ENCODE data around the gene KIF23.

KIF23 gene

GRCh38 chr15:69391046-69391757 lies 22.9 kb upstream of the KIF23 start:
- no peak overlapping the region for H3K4me2 ChIP-seq (ENCODE audit: low read depth, low read length)

GRCh38 chr15:69392352-69392751 lies 21.8 kb upstream of the KIF23 start:
- no peak for DNase-seq
- Histone ChIP-seq H3K36me3 (replicated peaks; ENCODE audit: insufficient read depth, low read length) (no peaks in the 10 kb centered on the region), H3K4me1 (ENCODE audit: low read length) (0 out of 2 replicates have a peak, but pooled peaks cover 4% of the 10 kb centered on the region), H3K79me2 (ENCODE audit: low read length) (no peaks in the 10 kb centered on the region), H3K9me2 (replicated peaks; ENCODE audit: insufficient read depth, low read length) (no peaks in the 10 kb centered on the region), H3K4me3 (ENCODE audit: low read length) (no peak overlapping the region), H4K20me1 (ENCODE audit: insufficient read depth, low read length) (no peaks in the 10 kb centered on the region), H3K27ac (ENCODE audit: low read length) (no peak overlapping the region), H3K4me2 (ENCODE audit: low read depth, low read length) (no peak overlapping the region), H3K9ac (ENCODE audit: low read length) (no peak overlapping the region), H2AFZ (ENCODE audit: low read length) (no peak overlapping the region), H3K27me3 (replicated peaks; ENCODE audit: insufficient read depth, low read length) (no peaks in the 10 kb centered on the region), H3F3A (ENCODE audit: insufficient read depth, low read length) (no peaks in the 10 kb centered on the region), H3K9me3 (replicated peaks; ENCODE audit: insufficient read depth, low read length) (no peaks in the 10 kb centered on the region)
- TF ChIP-seq EZH2 (optimal IDR thresholded peaks at IDR 0.05; ENCODE audit: low read depth, low read length) = no peak
- no peak for TF ChIP-seq EZH2phosphoT487 (IDR thresholded peaks at IDR 0.05; ENCODE audit: low read length)
- TF ChIP-seq CTCF (IDR thresholded peaks at IDR 0.05; ENCODE audit: low read length) = no peak

More at GRCh38 chr15:69391046-69391757, 22.9 kb upstream of the KIF23 start:
- no peak overlapping the region for H3K4me3 ChIP-seq (ENCODE audit: low read length)
- H4K20me1 ChIP-seq (ENCODE audit: insufficient read depth, low read length) = no peaks in the 10 kb centered on the region
- H3K9ac ChIP-seq (ENCODE audit: low read length) = no peak overlapping the region
- DNase-seq = no peak
- H3K36me3 ChIP-seq (replicated peaks; ENCODE audit: insufficient read depth, low read length) = no peaks in the 10 kb centered on the region
- TF ChIP-seq EZH2phosphoT487 (IDR thresholded peaks at IDR 0.05; ENCODE audit: low read length) (no peak), CTCF (IDR thresholded peaks at IDR 0.05; ENCODE audit: low read length) (no peak), EZH2 (optimal IDR thresholded peaks at IDR 0.05; ENCODE audit: low read depth, low read length) (no peak)
- no peaks in the 10 kb centered on the region for H3K9me3 ChIP-seq (replicated peaks; ENCODE audit: insufficient read depth, low read length)
- H3K27me3 ChIP-seq (replicated peaks; ENCODE audit: insufficient read depth, low read length) = no peaks in the 10 kb centered on the region
- H3F3A ChIP-seq (ENCODE audit: insufficient read depth, low read length) = no peaks in the 10 kb centered on the region
- 0 out of 2 replicates have a peak, but pooled peaks cover 4% of the 10 kb centered on the region for H3K4me1 ChIP-seq (ENCODE audit: low read length)
- no peak overlapping the region for H2AFZ ChIP-seq (ENCODE audit: low read length)
- no peaks in the 10 kb centered on the region for H3K9me2 ChIP-seq (replicated peaks; ENCODE audit: insufficient read depth, low read length)
- H3K27ac ChIP-seq (ENCODE audit: low read length) = no peak overlapping the region
- H3K79me2 ChIP-seq (ENCODE audit: low read length) = no peaks in the 10 kb centered on the region

GRCh38 chr15:69393831-69394491 lies 20.2 kb upstream of the KIF23 start:
- Histone ChIP-seq H3K4me3 (ENCODE audit: low read length) (no peak overlapping the region), H3K9me2 (replicated peaks; ENCODE audit: insufficient read depth, low read length) (no peaks in the 10 kb centered on the region), H3K79me2 (ENCODE audit: low read length) (no peaks in the 10 kb centered on the region), H2AFZ (ENCODE audit: low read length) (peak overlapping the region; percentile 57), H3K9ac (ENCODE audit: low read length) (no peak overlapping the region), H3K27me3 (replicated peaks; ENCODE audit: insufficient read depth, low read length) (no peaks in the 10 kb centered on the region), H3K36me3 (replicated peaks; ENCODE audit: insufficient read depth, low read length) (no peaks in the 10 kb centered on the region), H3K27ac (ENCODE audit: low read length) (no peak overlapping the region), H3F3A (ENCODE audit: insufficient read depth, low read length) (no peaks in the 10 kb centered on the region), H3K4me1 (ENCODE audit: low read length) (0 out of 2 replicates have a peak, but pooled peaks cover 4% of the 10 kb centered on the region), H3K4me2 (ENCODE audit: low read depth, low read length) (peak overlapping the region; percentile 63; the same call in 1 of the 2 replicates), H4K20me1 (ENCODE audit: insufficient read depth, low read length) (no peaks in the 10 kb centered on the region), H3K9me3 (replicated peaks; ENCODE audit: insufficient read depth, low read length) (no peaks in the 10 kb centered on the region)
- DNase-seq = no peak
- no peak for TF ChIP-seq CTCF (IDR thresholded peaks at IDR 0.05; ENCODE audit: low read length)
- TF ChIP-seq EZH2 (optimal IDR thresholded peaks at IDR 0.05; ENCODE audit: low read depth, low read length) = no peak
- no peak for TF ChIP-seq EZH2phosphoT487 (IDR thresholded peaks at IDR 0.05; ENCODE audit: low read length)

Data from MM.1S (cell line).